Activated CD8-positive, alpha-beta memory T cell treated with anti-CD3 and anti-CD28 coated beads, Interleukin-2, amount 50 U/mL, for 24 hours (primary cell): ENCODE measurements around the gene ALPL.

Source experiments
- DNase-seq: peaks from one replicate; pipeline ENCODE4 v3.0.0-alpha.2; 2020; ENCODE audit errors: extremely low read depth

The ALPL gene

DNA sequence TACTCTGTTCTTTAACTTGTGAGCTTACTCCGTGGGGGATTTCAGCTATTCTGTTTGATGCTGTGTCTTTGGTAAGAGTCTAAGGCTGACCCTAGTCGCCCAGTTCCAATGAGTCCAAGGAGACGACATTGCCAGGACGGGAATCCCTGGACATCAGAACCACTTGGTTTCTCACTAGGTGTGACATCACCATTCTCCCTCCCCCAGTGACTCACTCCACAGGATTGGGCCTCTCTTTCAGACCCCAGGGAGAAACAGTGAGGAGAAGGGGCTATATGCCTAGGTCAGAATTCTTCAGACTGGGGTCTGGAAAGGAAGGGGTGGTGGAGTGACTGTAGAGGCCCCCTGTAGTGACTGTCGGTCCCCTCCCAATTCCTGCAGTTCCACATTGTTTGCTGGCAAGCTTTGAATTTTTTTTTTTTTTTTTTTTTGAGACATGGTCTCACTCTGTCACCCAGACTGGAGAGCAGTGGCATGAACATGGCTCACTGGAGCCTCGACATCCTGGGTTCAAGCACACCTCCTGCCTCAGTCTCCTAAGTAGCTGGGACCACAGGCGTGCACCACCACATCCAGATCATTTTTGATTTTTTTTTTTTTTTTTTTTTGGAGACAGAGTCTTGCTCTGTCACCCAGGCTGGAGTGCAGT, 21.3 kb downstream of the ALPL start:
- no peak for DNase-seq

GRCh38 chr1:21531241-21531640, 22.0 kb downstream of the ALPL start:
- no peak for DNase-seq

GRCh38 chr1:21532496-21532895, 23.3 kb downstream of the ALPL start:
- no peak for DNase-seq

- no peak for DNase-seq
Observed at GRCh38 chr1:21532992-21533534, 23.8 kb downstream of the ALPL start.

- DNase-seq, result no peak
Observed at GRCh38 chr1:21534146-21534545, 24.9 kb downstream of the ALPL start.

DNA sequence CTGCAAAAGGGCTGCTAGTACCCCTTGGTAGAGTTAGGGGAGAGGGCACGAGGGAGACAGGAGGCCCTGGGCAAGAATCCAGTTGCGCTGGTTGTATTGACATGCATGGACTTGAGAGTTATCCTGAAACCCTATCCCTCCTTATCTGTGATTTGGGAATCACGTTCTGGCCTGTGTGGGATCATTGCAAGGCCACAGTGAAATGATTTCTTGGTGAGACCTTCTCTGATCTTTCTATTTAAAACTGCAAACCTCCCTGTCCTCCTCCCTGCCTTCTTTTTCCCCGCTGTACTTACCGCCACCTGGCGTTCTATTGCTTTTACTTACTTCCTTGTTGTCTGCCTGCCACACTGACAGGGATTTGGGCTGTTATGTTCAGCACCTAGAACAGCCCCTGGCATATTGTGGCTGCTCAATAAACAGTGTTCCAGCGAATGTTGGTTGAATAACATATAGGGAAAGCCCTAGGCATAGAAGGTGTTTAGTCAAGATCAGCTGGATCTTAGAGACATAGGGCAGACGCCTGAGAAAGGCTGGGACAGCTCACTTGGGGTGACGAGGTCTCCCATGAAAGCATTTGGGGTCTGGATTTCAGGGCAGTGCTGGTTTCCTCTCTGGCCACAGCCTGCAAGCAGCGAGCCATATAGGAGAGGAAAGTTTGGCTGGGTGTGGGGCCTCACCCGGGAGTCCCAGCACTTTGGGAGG, 25.6 kb downstream of the ALPL start:
- no peak for DNase-seq

DNA sequence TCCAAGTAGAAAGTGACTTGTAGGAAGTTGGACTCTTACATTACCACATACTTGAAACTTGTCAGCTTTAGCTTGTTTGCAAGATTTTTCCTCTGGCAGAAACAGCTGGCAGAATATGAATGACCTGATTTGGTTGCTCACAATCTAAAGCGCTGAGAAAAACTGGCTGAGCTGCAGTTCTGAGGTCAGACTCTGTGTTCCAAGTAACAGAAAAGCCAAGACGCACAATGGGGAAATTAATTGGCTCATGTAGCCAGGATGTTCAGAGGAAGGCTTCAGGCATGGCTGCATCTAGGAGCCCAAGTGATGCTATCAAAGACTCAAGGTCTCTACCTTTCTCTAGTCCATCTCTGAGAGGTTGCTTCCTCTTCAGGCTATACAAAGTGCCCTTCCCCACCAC, 27.0 kb downstream of the ALPL start:
- DNase-seq, result no peak

DNA sequence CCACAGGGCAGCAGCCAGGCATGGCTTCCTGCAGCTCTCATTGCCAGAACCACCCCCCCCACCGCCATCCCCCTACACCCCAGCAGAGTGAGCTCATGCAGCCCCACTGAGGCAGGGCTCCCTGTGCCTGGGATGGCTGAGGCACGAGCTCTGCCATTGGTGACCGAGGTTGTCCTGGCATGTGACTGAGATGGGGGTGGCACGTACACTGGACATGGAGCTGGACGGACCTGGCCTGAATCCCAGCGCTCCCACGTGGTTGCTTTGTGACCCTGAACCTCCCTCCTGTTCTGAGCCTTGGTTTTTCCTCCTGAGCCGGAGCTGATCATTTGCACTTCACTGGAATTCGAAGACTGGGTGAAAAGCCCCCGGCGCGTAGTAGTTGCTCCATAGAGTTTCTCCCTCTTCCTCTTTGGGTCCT, 28.3 kb downstream of the ALPL start:
- DNase-seq, result no peak

- no peak for DNase-seq
Observed at GRCh38 chr1:21537932-21538630, 28.9 kb downstream of the ALPL start.

GRCh38 chr1:21539933-21540332, 30.7 kb downstream of the ALPL start:
- no peak for DNase-seq

DNA sequence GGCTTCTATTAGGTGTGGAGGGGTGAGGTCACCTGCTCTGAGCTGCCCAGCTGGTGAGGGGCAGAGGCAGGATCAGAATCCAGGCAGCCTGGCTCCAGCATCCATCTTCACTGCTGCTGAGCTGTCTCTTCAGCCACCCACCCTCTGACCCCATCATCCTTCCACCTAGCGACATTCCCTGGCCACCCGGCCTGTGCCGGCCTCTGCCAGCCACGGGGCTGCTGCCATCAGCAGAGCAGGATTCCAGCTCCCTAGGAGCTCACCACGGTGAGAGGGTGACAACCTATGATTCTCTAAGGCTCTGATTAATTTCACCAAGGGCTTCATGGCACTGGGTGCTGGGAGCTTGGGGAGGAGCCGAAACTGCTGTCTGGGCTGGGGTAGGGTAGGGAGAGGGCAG, 32.1 kb downstream of the ALPL start:
- no peak for DNase-seq

- DNase-seq, result no peak
Observed at GRCh38 chr1:21541835-21542234, 32.6 kb downstream of the ALPL start.

DNA sequence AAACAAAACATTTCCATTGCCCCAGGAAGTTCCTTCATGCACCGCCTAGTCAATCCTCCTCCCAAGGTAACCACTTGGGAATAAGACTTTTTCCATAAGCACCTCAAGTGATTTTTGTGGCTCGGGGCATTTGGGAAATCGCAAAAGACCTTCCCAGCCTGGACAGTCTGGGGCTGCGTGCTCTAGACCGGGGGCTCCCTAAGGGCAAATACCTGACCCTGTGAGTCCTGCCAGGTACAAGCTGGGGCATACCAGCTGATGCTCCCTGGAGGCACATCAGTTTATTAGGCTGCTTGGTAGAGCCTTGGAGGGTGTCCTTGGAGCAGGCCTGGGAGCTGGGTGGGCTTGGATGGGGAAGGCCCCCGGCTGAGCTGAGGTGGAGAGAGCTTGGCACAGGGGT, 34.4 kb downstream of the ALPL start:
- DNase-seq, result no peak

GRCh38 chr1:21544095-21544494, 34.9 kb downstream of the ALPL start:
- no peak for DNase-seq

- no peak for DNase-seq
Observed at GRCh38 chr1:21546122-21546825, 37.1 kb downstream of the ALPL start.

GRCh38 chr1:21547876-21548275, 38.7 kb downstream of the ALPL start:
- no peak for DNase-seq

DNA sequence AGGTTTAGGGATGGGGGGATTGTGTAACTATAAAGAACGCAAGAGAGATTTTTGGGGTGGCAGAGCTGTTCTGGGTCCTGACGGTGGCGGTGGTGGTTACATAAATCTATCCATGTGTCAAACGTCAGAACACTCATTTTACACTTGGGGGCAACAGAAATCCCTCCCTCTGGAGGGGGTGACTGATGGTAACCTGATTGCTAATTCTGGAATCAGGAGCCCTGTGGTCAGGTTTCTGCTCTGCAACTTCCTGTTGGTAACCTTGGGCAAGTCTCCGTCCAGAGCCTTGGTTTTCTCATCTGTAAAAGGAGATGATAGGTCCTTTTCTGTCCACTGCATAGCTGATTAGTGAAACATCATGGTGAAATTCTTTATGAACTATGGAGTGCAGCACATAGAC, 40.9 kb downstream of the ALPL start:
- no peak for DNase-seq

DNA sequence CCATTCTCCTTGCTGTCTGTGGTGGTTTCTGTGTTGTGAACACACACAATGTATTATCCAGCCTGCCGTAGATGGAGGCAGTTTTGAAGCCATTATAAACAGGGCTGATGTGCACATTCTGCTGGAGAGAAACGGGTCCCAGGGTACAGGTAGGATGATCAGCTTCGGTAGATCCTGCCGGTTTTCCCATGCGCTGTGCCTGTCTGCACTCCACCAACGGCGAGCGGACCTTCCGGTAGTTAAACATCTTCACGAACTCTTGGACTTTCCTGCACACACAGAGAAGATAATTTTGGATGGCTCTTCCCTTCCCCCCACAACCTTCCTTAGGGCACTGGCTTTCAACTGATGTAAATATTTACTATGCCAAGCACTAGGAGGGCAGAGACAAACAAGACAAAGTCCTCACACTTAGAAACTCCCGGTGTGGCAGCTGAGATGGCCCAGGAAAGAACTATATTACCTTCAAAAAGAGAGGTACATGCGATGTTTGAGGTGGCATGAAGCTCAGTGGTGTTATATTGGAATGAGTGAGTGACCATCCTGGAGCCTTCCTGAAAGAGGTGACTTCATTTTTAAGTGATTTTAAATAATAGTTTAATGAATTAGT, 41.7 kb downstream of the ALPL start:
- no peak for DNase-seq

DNA sequence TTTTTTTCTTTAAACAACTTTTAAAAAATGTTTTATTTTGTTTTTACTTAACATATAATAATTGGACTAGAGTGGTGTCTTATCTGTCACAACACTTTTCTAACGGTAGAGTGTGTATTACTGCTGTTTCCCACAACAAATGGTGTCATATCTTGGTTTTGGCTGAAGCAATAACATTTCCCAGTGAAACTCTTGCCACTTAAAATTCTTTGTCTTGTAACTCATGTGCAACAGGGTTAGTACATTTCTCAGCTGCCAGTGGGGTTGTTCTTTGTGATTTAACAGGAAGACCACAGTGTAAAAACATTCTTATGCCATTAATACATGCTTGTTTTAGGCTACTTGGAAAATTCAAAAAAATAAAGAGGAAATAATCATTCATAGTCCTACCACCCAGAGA, 43.5 kb downstream of the ALPL start:
- DNase-seq, result no peak

DNA sequence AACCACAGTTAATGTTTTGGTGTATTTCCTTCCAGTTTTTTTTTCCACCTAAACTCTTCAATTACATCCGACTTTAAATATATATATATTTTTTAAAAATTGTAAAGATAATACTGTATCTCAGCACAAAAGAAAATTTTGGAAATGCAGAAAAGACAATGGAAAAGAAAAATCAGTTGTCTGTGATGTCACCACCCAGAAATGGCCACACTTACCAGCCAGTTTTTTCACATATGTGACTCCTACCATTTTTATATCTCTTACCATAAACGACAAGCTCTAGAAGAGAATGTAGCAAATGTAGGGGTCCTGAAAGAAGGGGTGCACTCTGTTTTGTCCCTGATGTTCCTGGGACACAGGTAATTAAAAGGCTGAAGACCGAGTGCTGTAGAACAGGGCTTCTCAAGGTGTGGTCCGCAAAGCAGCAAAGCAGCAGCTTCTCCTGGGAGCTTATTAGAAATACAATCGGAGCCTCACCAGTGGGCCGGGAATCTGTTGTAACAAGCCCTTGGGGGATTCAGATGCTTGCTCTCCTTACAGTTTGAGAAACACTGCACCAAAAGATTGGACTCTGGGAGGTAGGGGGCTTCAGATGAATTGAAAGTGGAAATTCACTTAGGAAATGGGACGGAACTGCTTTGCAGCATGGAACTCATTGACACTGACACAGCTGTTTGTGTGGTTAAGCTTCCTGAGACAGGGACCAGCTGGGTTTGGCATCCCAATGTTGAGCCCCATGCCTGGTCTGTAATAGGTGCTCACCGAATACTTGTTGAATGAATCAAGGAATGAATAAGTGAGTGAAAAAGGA, 44.1 kb downstream of the ALPL start:
- no peak for DNase-seq
